Suprapubic skin (tissue), 4 donors: ENCODE data around the gene MZB1. TPM values are rescaled to one million over a fixed set of nuclear protein-coding genes. Genes with fewer than 3 reads are reported as not detected.

Experiments used
- DNase-seq, 2 donors: peaks; one replicate each; pipeline ENCODE4 v3.0.0-alpha.2; 2019; ENCODE audit warnings: low spot score in 2 of 2
- H3K27ac ChIP-seq: fragments of 200-600 bp; sonication (generic); one replicate; pipeline ENCODE4 v1.5.1; 2019
- H3K27me3 ChIP-seq: fragments of 200-600 bp; sonication (generic); one replicate; pipeline ENCODE4 v1.5.1; 2019
- H3K36me3 ChIP-seq: fragments of 200-600 bp; sonication (generic); one replicate; pipeline ENCODE4 v1.5.1; 2019
- H3K4me1 ChIP-seq: fragments of 200-600 bp; sonication (generic); one replicate; pipeline ENCODE4 v1.5.1; 2019
- H3K4me3 ChIP-seq: fragments of 200-600 bp; sonication (generic); one replicate; pipeline ENCODE4 v1.5.1; 2019; ENCODE audit warnings: mild to moderate bottlenecking
- H3K9me3 ChIP-seq: fragments of 200-600 bp; sonication (generic); one replicate; pipeline ENCODE4 v1.5.1; 2019
- CTCF ChIP-seq, 2 donors: fragments of 200-600 bp in 1 of 2; fragments of 450-650 bp in 1 of 2; sonication (generic) in 1 of 2; IDR thresholded peaks; one replicate each; pipeline ENCODE4 v1.5.1; 2016 to 2019; ENCODE audit warnings: antibody characterized with exemption in 2 of 2, mild to moderate bottlenecking in 1 of 2, moderate library complexity in 1 of 2
- EP300 ChIP-seq: sonication (generic); formaldehyde crosslinking; IDR thresholded peaks from one replicate; pipeline ENCODE4 v1.6.1; 2017; ENCODE audit warnings: antibody characterized with exemption
- POLR2A ChIP-seq, 2 donors: fragments of 450-650 bp; IDR thresholded peaks; one replicate each; pipeline ENCODE4 v1.6.1; 2017; ENCODE audit warnings: antibody characterized with exemption in 2 of 2, mild to moderate bottlenecking in 2 of 2, moderate library complexity in 2 of 2
- POLR2AphosphoS5 ChIP-seq, 3 donors: sonication (generic); formaldehyde crosslinking; IDR thresholded peaks; one replicate each; pipeline ENCODE4 v1.6.1; 2017; ENCODE audit warnings: antibody characterized with exemption in 3 of 3
- WGBS: methylation state at CpG from one replicate; pipeline ENCODE4 v1.1.5; 2018; 5-methylcytosine and 5-hydroxymethylcytosine counted together
- total RNA-seq, 4 donors: library from RNA; depleted of rRNA; stranded (reverse); fragments of >200 nt; gene quantifications; one replicate each; pipeline ENCODE4 v1.1.0, GENCODE V29; 2016

The MZB1 gene
- total RNA-seq, 4 donors from 2014 or later: not detected

DNA sequence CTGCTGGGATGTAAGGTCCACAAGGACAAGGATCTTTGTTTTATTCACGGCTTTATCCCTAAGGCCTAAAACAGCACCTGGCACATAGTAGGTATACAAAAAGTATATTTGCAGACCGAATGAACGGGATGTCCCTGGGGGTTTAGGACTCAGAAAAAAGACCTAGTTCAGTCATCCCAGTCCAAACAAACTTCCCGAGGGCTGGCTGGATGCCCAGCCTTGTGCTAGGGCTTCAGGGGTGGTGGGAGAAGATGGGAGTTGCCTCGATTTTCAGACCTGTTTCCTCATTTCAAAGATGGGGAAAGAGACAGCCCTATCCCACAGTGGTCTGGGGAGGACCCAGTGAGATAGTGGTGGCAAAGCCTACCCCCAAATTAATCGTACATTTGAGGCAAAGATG is 8.2 kb upstream of the MZB1 start:
- no peaks in the 10 kb centered on the region for H3K36me3 ChIP-seq
- TF ChIP-seq EP300 (no peak), POLR2A (IDR thresholded peaks at IDR 0.05) (no peak), CTCF (IDR thresholded peaks at IDR 0.05) (no peak), POLR2AphosphoS5 (IDR thresholded peaks at IDR 0.05) (no peak)
- no peak overlapping the region for H3K4me3 ChIP-seq
- peaks cover 25% of the 10 kb centered on the region for H3K4me1 ChIP-seq
- DNase-seq: no peak
- 57% methylated on average over 6 of the region's 6 CpGs for WGBS
- H3K27me3 ChIP-seq: peaks cover 21% of the 10 kb centered on the region
- H3K9me3 ChIP-seq: no peaks in the 10 kb centered on the region
- H3K27ac ChIP-seq: no peak overlapping the region

GRCh38 chr5:139396691-139397090 is 7.0 kb upstream of the MZB1 start:
- H3K9me3 ChIP-seq: no peaks in the 10 kb centered on the region
- no peak overlapping the region for H3K27ac ChIP-seq
- no peak for DNase-seq
- no peaks in the 10 kb centered on the region for H3K36me3 ChIP-seq
- peaks cover 37% of the 10 kb centered on the region for H3K4me1 ChIP-seq
- TF ChIP-seq POLR2AphosphoS5 (IDR thresholded peaks at IDR 0.05) (no peak), POLR2A (IDR thresholded peaks at IDR 0.05) (no peak), CTCF (IDR thresholded peaks at IDR 0.05) (no peak), EP300 (no peak)
- 89% methylated on average over 8 of the region's 8 CpGs for WGBS
- no peak overlapping the region for H3K4me3 ChIP-seq
- H3K27me3 ChIP-seq: peaks cover 25% of the 10 kb centered on the region

DNA sequence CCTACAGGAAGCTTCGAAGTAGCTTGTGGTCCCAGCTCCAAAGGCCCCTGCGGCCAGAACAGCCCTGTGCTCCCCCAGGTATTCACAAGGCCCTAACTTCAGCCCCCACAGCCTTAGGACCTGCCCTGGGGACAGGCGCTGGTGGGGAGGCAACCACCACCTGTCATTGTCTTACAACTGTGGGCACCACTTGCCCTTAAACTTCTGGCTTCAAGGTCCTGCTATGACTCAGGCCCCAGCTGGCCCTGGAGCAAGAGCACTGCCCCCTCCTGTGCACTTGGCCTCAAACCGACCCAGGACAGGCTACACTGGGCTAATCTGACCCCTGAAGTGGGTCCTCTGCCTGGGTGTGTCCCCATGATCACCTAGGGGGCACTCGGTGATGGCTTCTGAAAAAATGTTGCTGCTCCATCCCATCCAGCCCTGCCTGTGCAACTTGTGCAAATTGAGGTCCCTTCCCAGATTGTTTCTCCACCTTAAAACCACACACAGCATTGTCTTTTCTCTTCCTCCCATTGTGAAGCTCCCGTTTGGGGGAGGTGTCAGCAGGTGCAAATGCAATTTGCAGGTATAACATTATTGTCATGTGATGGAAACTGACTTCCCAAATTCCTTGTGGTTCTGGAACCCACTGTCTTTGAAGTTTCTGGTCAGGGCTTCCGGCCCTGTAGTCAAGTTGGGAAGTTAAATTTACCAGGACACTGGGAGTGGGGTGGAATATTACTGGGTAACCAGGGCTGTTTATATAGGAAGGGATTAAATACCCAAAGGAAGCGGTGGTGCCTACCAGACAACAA is 6.3 kb upstream of the MZB1 start:
- H3K4me3 ChIP-seq: no peak overlapping the region
- no peaks in the 10 kb centered on the region for H3K36me3 ChIP-seq
- 84% methylated on average over 5 of the region's 8 CpGs for WGBS
- H3K27me3 ChIP-seq: peaks cover 25% of the 10 kb centered on the region
- no peaks in the 10 kb centered on the region for H3K9me3 ChIP-seq
- no peak for TF ChIP-seq CTCF (IDR thresholded peaks at IDR 0.05)
- TF ChIP-seq EP300: no peak
- TF ChIP-seq POLR2AphosphoS5 (IDR thresholded peaks at IDR 0.05): no peak
- peaks cover 43% of the 10 kb centered on the region for H3K4me1 ChIP-seq
- no peak for DNase-seq
- no peak overlapping the region for H3K27ac ChIP-seq

GRCh38 chr5:139394654-139395566 is 5.2 kb upstream of the MZB1 start, which contains the start of gene PROB1:
TSS of gene PROB1 (minus strand) at chr5:139395104. CDS start at chr5:139395081, 23 bp downstream.
- Histone ChIP-seq H3K9me3 (no peaks in the 10 kb centered on the region), H3K27ac (no peak within 1 kb of the TSS), H3K36me3 (no peaks in the 10 kb centered on the region), H3K4me3 (peak within 1 kb of the TSS; percentile 56), H3K4me1 (peaks cover 43% of the 10 kb centered on the region), H3K27me3 (peaks cover 25% of the 10 kb centered on the region)
- WGBS: 96% methylated on average over 4 of the region's 76 CpGs
- no peak for TF ChIP-seq POLR2AphosphoS5 (IDR thresholded peaks at IDR 0.05)
- TF ChIP-seq CTCF (IDR thresholded peaks at IDR 0.05): no peak
- TF ChIP-seq POLR2A (IDR thresholded peaks at IDR 0.05): no peak
- TF ChIP-seq EP300: no peak
- peak in 1 of 2 donors; percentile 79 for DNase-seq
